KMS-11 (cell line): Measurements from ENCODE around the gene DIS3L2.
A peak's percentile ranks its signal among the peaks of the same experiment; 100 is the strongest.
"Not testable (repeated sequence)": the region's sequence is repeated elsewhere in the genome, so short reads cannot be mapped to it uniquely, and the experiment has no call there.

Source experiments
- H2AFZ ChIP-seq: fragments of 200-600 bp; sonication (generic); 2 replicates; pipeline ENCODE4 v1.6.1; 2016; ENCODE audit warnings: antibody characterized with exemption, mixed run types, low read depth
- H3K27ac ChIP-seq: fragments of 200-600 bp; sonication (generic); 2 replicates; pipeline ENCODE4 v1.6.1; 2016; ENCODE audit warnings: mild to moderate bottlenecking, mixed run types
- H3K27me3 ChIP-seq: fragments of 200-600 bp; sonication (generic); 2 replicates; pipeline ENCODE4 v1.6.1; 2017; ENCODE audit warnings: mild to moderate bottlenecking, low read depth, mixed run types, moderate library complexity; ENCODE audit not compliant: insufficient read depth
- H3K36me3 ChIP-seq: fragments of 200-600 bp; sonication (generic); 2 replicates; pipeline ENCODE4 v1.6.1; 2017; ENCODE audit warnings: mild to moderate bottlenecking, mixed run types; ENCODE audit not compliant: insufficient read depth
- H3K4me1 ChIP-seq: fragments of 200-600 bp; sonication (generic); 2 replicates; pipeline ENCODE4 v1.6.1; 2016; ENCODE audit warnings: mild to moderate bottlenecking, low read depth, mixed run types; ENCODE audit not compliant: poor library complexity, severe bottlenecking
- H3K4me2 ChIP-seq: fragments of 200-600 bp; sonication (generic); 2 replicates; pipeline ENCODE4 v1.7.0; 2016; ENCODE audit warnings: mild to moderate bottlenecking, mixed run types
- H3K4me3 ChIP-seq: fragments of 200-600 bp; sonication (generic); IDR thresholded peaks from 2 replicates; pipeline ENCODE4 v1.6.1; 2017; ENCODE audit warnings: low read depth, low read length, mixed read lengths; ENCODE audit not compliant: insufficient read depth
- H3K79me2 ChIP-seq: fragments of 200-600 bp; sonication (generic); 2 replicates; pipeline ENCODE4 v1.6.1; 2016; ENCODE audit warnings: low read depth, mixed run types; ENCODE audit not compliant: insufficient read depth
- H3K9ac ChIP-seq: fragments of 200-600 bp; sonication (generic); 2 replicates; pipeline ENCODE4 v1.6.1; 2016; ENCODE audit warnings: mild to moderate bottlenecking, mixed run types
- H4K20me1 ChIP-seq: fragments of 200-600 bp; sonication (generic); 2 replicates; pipeline ENCODE4 v1.6.1; 2016; ENCODE audit warnings: mild to moderate bottlenecking, mixed run types; ENCODE audit not compliant: insufficient read depth
- TF ChIP-seq, protein P1 (sequence below): fragments of 200-600 bp; sonication (generic); conservative IDR thresholded peaks from 2 replicates; pipeline ENCODE4 v1.6.1; 2017; ENCODE audit warnings: low read depth, mild to moderate bottlenecking, antibody characterized with exemption, low read length, moderate library complexity, mixed read lengths

The DIS3L2 gene

GRCh38 chr2:232332940-232333259, 371.4 kb downstream of the DIS3L2 start:
- H3K36me3 ChIP-seq, result no peaks in the 10 kb centered on the region
- TF ChIP-seq, protein P1, sequence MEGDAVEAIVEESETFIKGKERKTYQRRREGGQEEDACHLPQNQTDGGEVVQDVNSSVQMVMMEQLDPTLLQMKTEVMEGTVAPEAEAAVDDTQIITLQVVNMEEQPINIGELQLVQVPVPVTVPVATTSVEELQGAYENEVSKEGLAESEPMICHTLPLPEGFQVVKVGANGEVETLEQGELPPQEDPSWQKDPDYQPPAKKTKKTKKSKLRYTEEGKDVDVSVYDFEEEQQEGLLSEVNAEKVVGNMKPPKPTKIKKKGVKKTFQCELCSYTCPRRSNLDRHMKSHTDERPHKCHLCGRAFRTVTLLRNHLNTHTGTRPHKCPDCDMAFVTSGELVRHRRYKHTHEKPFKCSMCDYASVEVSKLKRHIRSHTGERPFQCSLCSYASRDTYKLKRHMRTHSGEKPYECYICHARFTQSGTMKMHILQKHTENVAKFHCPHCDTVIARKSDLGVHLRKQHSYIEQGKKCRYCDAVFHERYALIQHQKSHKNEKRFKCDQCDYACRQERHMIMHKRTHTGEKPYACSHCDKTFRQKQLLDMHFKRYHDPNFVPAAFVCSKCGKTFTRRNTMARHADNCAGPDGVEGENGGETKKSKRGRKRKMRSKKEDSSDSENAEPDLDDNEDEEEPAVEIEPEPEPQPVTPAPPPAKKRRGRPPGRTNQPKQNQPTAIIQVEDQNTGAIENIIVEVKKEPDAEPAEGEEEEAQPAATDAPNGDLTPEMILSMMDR, result no peak
- no peak overlapping the region for H3K9ac ChIP-seq
- H3K4me3 ChIP-seq, result no peak overlapping the region
- no peak overlapping the region for H2AFZ ChIP-seq
- H3K4me1 ChIP-seq, result no peaks in the 10 kb centered on the region
- H3K4me2 ChIP-seq, result no peak overlapping the region
- H4K20me1 ChIP-seq, result no peaks in the 10 kb centered on the region
- H3K79me2 ChIP-seq, result no peaks in the 10 kb centered on the region
- H3K27ac ChIP-seq, result no peak overlapping the region
- H3K27me3 ChIP-seq, result no peaks in the 10 kb centered on the region

GRCh38 chr2:232333361-232334135, 372.0 kb downstream of the DIS3L2 start:
- H3K4me1 ChIP-seq, result no peaks in the 10 kb centered on the region
- H3K4me3 ChIP-seq, result no peak overlapping the region
- no peaks in the 10 kb centered on the region for H3K79me2 ChIP-seq
- TF ChIP-seq, protein P1, result peak; percentile 58
- H3K27me3 ChIP-seq, result no peaks in the 10 kb centered on the region
- H4K20me1 ChIP-seq, result no peaks in the 10 kb centered on the region
- H2AFZ ChIP-seq, result no peak overlapping the region
- H3K9ac ChIP-seq, result no peak overlapping the region
- no peak overlapping the region for H3K4me2 ChIP-seq
- H3K36me3 ChIP-seq, result no peaks in the 10 kb centered on the region
- H3K27ac ChIP-seq, result no peak overlapping the region

- H3K27ac ChIP-seq, H3K9ac ChIP-seq, H3K27me3 ChIP-seq, H3K36me3 ChIP-seq, H3K4me3 ChIP-seq, H2AFZ ChIP-seq, H3K4me2 ChIP-seq, H3K4me1 ChIP-seq, H4K20me1 ChIP-seq, H3K79me2 ChIP-seq: not testable (repeated sequence)
These were observed 372.8 kb downstream of the DIS3L2 start for GRCh38 chr2:232334136-232334884.

DNA sequence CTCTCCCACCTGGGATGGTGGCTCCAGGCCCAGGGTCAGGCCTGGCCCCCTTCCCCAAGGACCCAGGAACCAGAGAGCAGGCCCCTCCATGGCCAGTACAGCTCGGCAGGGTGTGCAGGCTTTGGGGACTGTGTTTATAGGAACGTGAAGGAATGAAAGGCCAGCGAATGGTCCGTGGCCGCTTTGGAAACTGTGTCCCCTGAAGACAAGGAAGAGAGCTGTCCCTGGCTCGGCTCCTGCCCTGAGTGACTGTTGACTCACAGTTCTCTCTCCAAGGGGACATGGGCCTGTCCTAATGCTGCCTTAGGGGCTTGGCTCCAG, 373.3 kb downstream of the DIS3L2 start:
- H4K20me1 ChIP-seq, H3K4me3 ChIP-seq, H3K9ac ChIP-seq, H3K4me1 ChIP-seq, H3K27me3 ChIP-seq, H3K36me3 ChIP-seq, H3K79me2 ChIP-seq, H2AFZ ChIP-seq, H3K4me2 ChIP-seq, H3K27ac ChIP-seq: not testable (repeated sequence)

DNA sequence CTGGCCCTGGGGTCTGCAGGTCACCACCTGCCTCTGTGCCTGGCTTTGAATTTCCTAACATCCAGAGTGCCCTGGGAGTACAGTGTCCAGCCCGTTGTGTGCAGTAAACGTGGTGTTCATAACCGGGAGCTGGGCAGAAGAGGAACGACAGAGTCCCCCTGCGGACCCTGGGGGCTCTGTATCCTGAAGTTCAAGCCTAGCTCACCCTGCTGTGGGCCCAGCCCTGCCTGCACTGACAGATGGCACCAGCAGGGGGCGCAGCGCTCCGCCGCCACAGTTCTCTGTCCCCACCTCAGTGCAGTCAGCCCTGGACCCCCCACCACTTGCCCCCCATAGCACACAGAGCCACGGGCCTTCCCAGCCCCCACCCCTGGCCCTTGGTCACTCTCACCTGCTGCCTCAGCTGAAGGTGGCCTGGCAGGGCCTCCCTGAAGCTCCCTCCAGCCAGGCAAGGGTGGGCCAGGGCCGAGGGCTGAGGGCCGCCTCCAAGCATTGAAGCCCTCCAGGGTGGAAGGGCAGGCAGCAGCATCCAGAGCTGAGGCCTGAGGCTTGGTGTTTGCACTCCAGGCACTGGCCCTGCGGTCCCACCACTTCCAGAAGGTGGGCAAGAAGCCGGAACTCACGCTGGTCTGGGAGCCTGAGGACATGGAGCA, 373.8 kb downstream of the DIS3L2 start:
- TF ChIP-seq, protein P1, result peak; percentile 52
- H3K4me2 ChIP-seq, H3K27me3 ChIP-seq, H3K9ac ChIP-seq, H3K79me2 ChIP-seq, H3K4me1 ChIP-seq, H3K4me3 ChIP-seq, H4K20me1 ChIP-seq, H3K36me3 ChIP-seq, H3K27ac ChIP-seq, H2AFZ ChIP-seq: not testable (repeated sequence)
